Mammary epithelial cell (primary cell): ENCODE results near the gene IFI16.

Experiments
- CTCF ChIP-seq, 2 donors: IDR thresholded peaks in 1 of 2; conservative IDR thresholded peaks in 1 of 2; 2 replicates each; pipeline ENCODE4 v1.5.1; 2011 to 2012; ENCODE audit warnings: inconsistent platforms in 2 of 2, low read length in 2 of 2, mild to moderate bottlenecking in 2 of 2, control low read depth in 1 of 2, low read depth in 1 of 2; ENCODE audit not compliant: insufficient read depth in 1 of 2; ENCODE audit errors: extremely low read depth in 1 of 2
- EZH2 ChIP-seq: IDR thresholded peaks from 2 replicates; pipeline ENCODE4 v1.6.1; 2012; ENCODE audit warnings: low read length, inconsistent platforms, borderline replicate concordance

- TF ChIP-seq CTCF (conservative IDR thresholded peaks at IDR 0.05 in 1 of 2, IDR thresholded peaks at IDR 0.05 in 1 of 2; ENCODE audit: extremely low read depth in 1 of 2, insufficient read depth in 1 of 2, low read depth in 1 of 2, low read length in 2 of 2) (no peak), EZH2 (no peak)
Measured at GRCh38 chr1:159090286-159091179, 80.8 kb downstream of the IFI16 start.
